ENCODE measurements around the gene REG4. TPM values are rescaled to one million over a fixed set of nuclear protein-coding genes. Genes with fewer than 3 reads are reported as not detected.

REG4 gene
- total and polyA plus RNA-seq, 10 of the 15 experiments (the other 5 are each of a cell fraction or from before 2014, with no cell fraction given), result not detected

DNA sequence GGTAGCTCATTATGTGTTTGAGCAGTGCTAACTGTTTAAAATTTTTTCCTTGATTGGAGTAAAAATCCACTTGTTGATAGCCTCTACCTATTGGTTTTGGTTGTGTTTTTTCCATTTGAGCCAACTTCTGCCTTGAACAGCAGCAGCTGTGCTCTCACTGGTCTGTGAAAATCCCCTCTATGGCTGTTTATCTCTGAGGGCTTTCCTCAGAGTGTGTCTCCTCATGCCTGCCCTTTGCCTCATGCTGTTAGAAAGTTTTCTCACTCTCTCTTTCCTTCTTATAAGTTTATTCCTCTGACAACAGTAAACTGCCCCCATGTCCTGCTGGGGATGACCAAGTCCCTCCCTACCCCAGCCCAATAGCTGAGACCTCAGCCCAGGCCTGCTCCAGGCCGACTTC, 14.1 kb downstream of the REG4 start (continued):
- TF ChIP-seq SPI1 (IDR thresholded peaks at IDR 0.05; ENCODE audit: borderline replicate concordance, insufficient read depth, low read depth, low read length), result no peak
- no peak for TF ChIP-seq ZNF622 (IDR thresholded peaks at IDR 0.05)
- TF ChIP-seq BRCA1 (IDR thresholded peaks at IDR 0.05; ENCODE audit: low read depth, low read length), result no peak

DNA sequence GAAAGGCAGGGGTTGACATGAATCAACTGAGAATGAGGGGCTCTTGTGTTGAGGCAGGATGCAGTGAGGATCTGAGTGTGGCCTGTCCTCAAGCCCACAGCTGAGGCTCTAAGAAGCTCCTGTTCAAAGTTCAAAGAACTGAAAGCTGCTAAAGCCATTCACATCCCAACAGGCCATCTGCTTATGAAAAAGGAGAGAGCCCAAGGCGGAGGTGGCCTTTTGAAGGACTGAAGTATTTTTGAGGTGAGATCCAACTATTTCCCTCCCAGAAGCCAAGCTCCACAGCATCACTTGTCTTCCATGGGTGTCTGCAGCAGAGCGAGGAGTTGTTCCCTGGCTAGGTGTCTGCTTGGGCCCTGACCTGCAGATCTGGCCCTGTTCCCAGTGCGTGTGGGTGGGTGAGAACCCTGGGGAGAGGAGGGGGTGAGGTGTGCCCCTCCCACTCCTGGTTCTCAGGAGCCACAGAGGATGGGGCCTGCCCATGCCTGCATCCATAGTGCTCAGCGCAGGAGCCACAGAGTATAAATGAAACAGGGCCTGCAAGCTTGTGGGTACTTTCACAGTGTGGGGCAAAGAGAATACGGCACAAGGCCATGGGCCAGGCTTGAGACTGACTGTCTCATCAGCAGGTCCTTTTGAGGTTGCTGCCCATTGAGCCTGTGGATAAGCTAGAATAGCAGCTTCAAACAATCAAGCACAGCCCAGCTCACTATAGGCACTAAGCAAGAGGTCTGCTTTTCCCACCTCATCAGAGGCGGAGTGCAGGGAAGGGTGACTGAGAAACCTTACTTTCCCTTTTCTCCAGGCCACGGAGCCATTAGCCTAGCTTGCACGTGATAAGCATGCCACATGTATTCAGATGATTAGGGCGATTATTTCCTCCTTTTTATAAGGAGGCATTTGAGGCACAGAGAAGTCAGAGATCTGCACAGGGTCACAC, 15.7 kb downstream of the REG4 start:
- no TSS peak for BruUV-seq (replicated peaks)
- ChIA-PET POLR2A (no interaction called here), CTCF (interaction anchor here (0.6 to 3.5 kb wide), 3 partner anchors 14 to 76 kb away, joined by 3 to 17 read pairs (median 9); no protein-coding TSS in a partner anchor), SMC1A (ENCODE audit: uncharacterized antibody, unreplicated experiment) (interaction anchor here (0.5 kb wide), 1 partner anchor 153 kb away, joined by 3 read pairs; no protein-coding TSS in a partner anchor), RAD21 (ENCODE audit: unreplicated experiment) (no interaction called here)
- Histone ChIP-seq H3K9me3 (replicated peaks; ENCODE audit: control insufficient read depth, insufficient read depth, low read length) (no peaks in the 10 kb centered on the region), H3K9ac (ENCODE audit: control insufficient read depth, insufficient read depth, low read length) (no peak overlapping the region), H4K20me1 (ENCODE audit: control insufficient read depth, insufficient read depth) (0 out of 2 replicates have a peak, but pooled peaks cover 3% of the 10 kb centered on the region), H2AFZ (ENCODE audit: control insufficient read depth, low read depth, low read length) (no peak overlapping the region), H3K4me1 (ENCODE audit: control insufficient read depth, insufficient read depth, low read length) (no peaks in the 10 kb centered on the region), H3K27ac (ENCODE audit: control insufficient read depth, insufficient read depth) (no peak overlapping the region), H3K36me3 (ENCODE audit: control insufficient read depth in 2 of 2, insufficient read depth in 2 of 2, low read length in 1 of 2) (no peaks in the 10 kb centered on the region), H3K4me2 (ENCODE audit: control insufficient read depth, insufficient read depth) (no peak overlapping the region), H3K4me3 (no peak overlapping the region), H3K27me3 (replicated peaks in 1 of 2; ENCODE audit: control insufficient read depth in 2 of 2, insufficient read depth in 2 of 2, low read length in 1 of 2) (peaks cover 0 to 3% of the 10 kb centered on the region in 2 experiments; a peak in 2 of 4 replicates), H3K79me2 (ENCODE audit: control insufficient read depth, insufficient read depth, low read length) (no peaks in the 10 kb centered on the region)
- no peak for DNase-seq (ENCODE audit: low read depth, low spot score)
- no peak for ATAC-seq
- intact Hi-C loops (cut with micrococcal nuclease; ENCODE audit: unreplicated experiment), result no loop called here
- FAIRE-seq, result no peak
- TF ChIP-seq KDM1A (IDR thresholded peaks at IDR 0.05; ENCODE audit: borderline replicate concordance) (no peak), CHD1 (IDR thresholded peaks at IDR 0.05; ENCODE audit: low read depth, low read length) (no peak), ZSCAN29 (IDR thresholded peaks at IDR 0.05) (no peak), BHLHE40 (IDR thresholded peaks at IDR 0.05; ENCODE audit: borderline replicate concordance in 1 of 2, low read depth in 2 of 2, low read length in 1 of 2) (0 out of 4 replicates have a peak, but pooled peaks of 1 of the 2 experiments have one; percentile 9), WRNIP1 (IDR thresholded peaks at IDR 0.05; ENCODE audit: borderline replicate concordance, low read depth, low read length) (no peak), GATAD2B (conservative IDR thresholded peaks at IDR 0.05; ENCODE audit: low read depth) (no peak), ZNF384 (IDR thresholded peaks at IDR 0.05; ENCODE audit: borderline replicate concordance, low read depth, low read length) (no peak)
- 35% methylated on average over 9 of the region's 9 CpGs for WGBS (ENCODE audit: insufficient coverage, insufficient replicate concordance, low lambda C conversion rate, missing lambda C conversion rate)
- in situ Hi-C loops (cut with MboI), result no loop called here

Data from GM12878 (cell line).